Mucosa of descending colon (tissue), 3 donors: ENCODE measurements around the gene CEP72. TPM values are rescaled to one million over a fixed set of nuclear protein-coding genes. Genes with fewer than 3 reads are reported as not detected.
A peak's percentile ranks its signal among the peaks of the same experiment; 100 is the strongest.

Source experiments
- ATAC-seq: fragments of 200-7000 bp; cut with Tn5 transposase; one replicate; pipeline ENCODE4 v1.9.1; 2020; ENCODE audit warnings: mild to moderate bottlenecking, moderate library complexity
- DNase-seq, 3 donors: peaks; one replicate each; pipeline ENCODE4 v3.0.0-alpha.2; 2020
- H3K36me3 ChIP-seq: fragments of 200-600 bp; one replicate; pipeline ENCODE4 v1.8.0; 2021; ENCODE audit warnings: low read depth, mild to moderate bottlenecking
- H3K4me1 ChIP-seq: fragments of 200-600 bp; one replicate; pipeline ENCODE4 v1.8.0; 2021; ENCODE audit warnings: low read depth, mild to moderate bottlenecking
- H3K4me3 ChIP-seq: fragments of 200-600 bp; one replicate; pipeline ENCODE4 v1.8.0; 2021; ENCODE audit warnings: mild to moderate bottlenecking
- H3K9me3 ChIP-seq: fragments of 200-600 bp; one replicate; pipeline ENCODE4 v1.8.0; 2021; ENCODE audit warnings: mild to moderate bottlenecking
- CTCF ChIP-seq: fragments of 200-600 bp; IDR thresholded peaks from one replicate; pipeline ENCODE4 v1.8.0; 2022; ENCODE audit warnings: antibody characterized with exemption, mild to moderate bottlenecking
- intact Hi-C, 2 donors: fragments of 100-400 bp; cut with DNase I in 1 of 2; cut with micrococcal nuclease in 1 of 2; formaldehyde crosslinking; loops; one replicate each; pipeline versions ENCODE4 v1.11.0 to v1.11.1; 2022; cut with DNase I, micrococcal nuclease
- total RNA-seq, 3 donors: library from RNA; stranded (reverse); fragmentation: NEBNext Ultra II Directional in 2 of 3; extraction: Animal tissue kit (Norgen Biotek cat#: 25700) in 2 of 3; gene quantifications; one replicate each; pipeline versions ENCODE4 v1.2.1 to v1.2.4, GENCODE V29; 2021 to 2023
- donor health status: DM: no; HTN: no; CAD: no; lungs with moderate emphysema.
- donor health status: DM: no; HTN: no; CAD: no.
- donor health status: DM: no; HTN: yes; CAD: no.

Gene CEP72
- total RNA-seq, 3 donors from 2014 or later, result 7.3 to 9.7 (median 8.8) TPM

GRCh38 chr5:584846-585245 lies 27.3 kb upstream of the CEP72 start:
- no peaks in the 10 kb centered on the region for H3K9me3 ChIP-seq
- H3K36me3 ChIP-seq, result no peaks in the 10 kb centered on the region
- intact Hi-C loops, result no loop called here
- H3K4me1 ChIP-seq, result no peaks in the 10 kb centered on the region
- DNase-seq (no peak), ATAC-seq (no peak)
- no peak for TF ChIP-seq CTCF
- H3K4me3 ChIP-seq, result no peak overlapping the region

- H3K9me3 ChIP-seq, result no peaks in the 10 kb centered on the region
- no peaks in the 10 kb centered on the region for H3K36me3 ChIP-seq
- no peak overlapping the region for H3K4me3 ChIP-seq
- TF ChIP-seq CTCF, result no peak
- intact Hi-C loops, result no loop called here
- DNase-seq (no peak), ATAC-seq (no peak)
- no peaks in the 10 kb centered on the region for H3K4me1 ChIP-seq
Observed at GRCh38 chr5:585556-585955, 26.6 kb upstream of the CEP72 start.

GRCh38 chr5:585962-586628 lies 26.0 kb upstream of the CEP72 start:
- TF ChIP-seq CTCF, result no peak
- intact Hi-C loops, result no loop called here
- Histone ChIP-seq H3K9me3 (no peaks in the 10 kb centered on the region), H3K4me3 (no peak overlapping the region), H3K4me1 (no peaks in the 10 kb centered on the region), H3K36me3 (no peaks in the 10 kb centered on the region)
- no peak for ATAC-seq
- DNase-seq, result no peak

- Histone ChIP-seq H3K4me3 (no peak overlapping the region), H3K9me3 (no peaks in the 10 kb centered on the region), H3K36me3 (no peaks in the 10 kb centered on the region), H3K4me1 (no peaks in the 10 kb centered on the region)
- ATAC-seq (peak; percentile 19), DNase-seq (no peak)
- no peak for TF ChIP-seq CTCF
- intact Hi-C loops, result no loop called here
Observed at GRCh38 chr5:586751-587285, 25.3 kb upstream of the CEP72 start.

GRCh38 chr5:587403-587802 lies 24.7 kb upstream of the CEP72 start:
- no peak for TF ChIP-seq CTCF
- Histone ChIP-seq H3K4me1 (no peaks in the 10 kb centered on the region), H3K36me3 (no peaks in the 10 kb centered on the region), H3K4me3 (no peak overlapping the region), H3K9me3 (no peaks in the 10 kb centered on the region)
- DNase-seq (no peak), ATAC-seq (no peak)
- intact Hi-C loops, result no loop called here
